ENCODE results near the gene PRDM7.

DNA sequence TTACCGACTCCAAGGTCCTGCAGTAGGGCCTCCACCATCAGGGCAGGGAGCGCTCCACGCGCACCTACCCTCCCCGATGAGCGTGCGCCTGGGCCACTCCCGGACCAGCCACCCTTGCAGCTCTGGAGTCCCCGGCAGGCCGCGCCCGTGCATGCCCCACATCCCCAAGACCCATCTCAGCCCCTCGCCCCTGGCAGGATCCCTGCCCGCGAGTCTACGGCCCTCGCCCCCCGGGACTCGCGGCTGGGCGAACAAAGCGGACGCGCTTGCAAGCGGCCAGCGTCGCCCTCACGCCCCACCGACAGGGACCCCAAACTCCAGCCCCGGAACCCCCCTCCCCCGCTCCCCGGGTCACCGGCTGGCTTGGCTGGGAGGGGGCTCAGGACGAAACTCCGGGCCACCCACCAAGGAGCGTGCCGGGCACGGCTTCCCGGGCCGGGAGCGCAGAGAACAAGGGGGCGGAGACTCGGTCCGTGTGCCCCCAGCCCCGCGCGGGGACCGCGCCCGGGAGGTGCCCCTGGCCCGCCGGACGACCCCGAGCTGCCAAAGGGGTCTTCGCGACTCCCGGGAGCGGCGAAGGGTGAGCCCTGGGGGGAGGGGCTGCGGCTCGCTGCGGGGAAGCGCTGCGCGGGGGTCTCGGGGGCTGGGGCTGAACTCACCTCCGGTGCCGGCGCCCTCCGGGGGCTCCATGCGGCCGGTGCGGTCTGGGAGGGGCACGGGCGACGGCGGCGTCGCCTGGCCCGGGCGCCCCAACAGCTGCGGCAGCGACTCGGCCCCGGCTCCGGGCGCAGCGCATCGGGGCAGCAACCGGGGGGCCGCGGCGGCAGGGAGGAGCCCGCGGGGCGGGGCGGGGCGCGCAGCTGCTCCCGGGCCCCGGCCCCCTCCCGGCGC, 58.2 kb downstream of the PRDM7 start, which contains the start of gene DBNDD1:
- TF ChIP-seq, protein P1, sequence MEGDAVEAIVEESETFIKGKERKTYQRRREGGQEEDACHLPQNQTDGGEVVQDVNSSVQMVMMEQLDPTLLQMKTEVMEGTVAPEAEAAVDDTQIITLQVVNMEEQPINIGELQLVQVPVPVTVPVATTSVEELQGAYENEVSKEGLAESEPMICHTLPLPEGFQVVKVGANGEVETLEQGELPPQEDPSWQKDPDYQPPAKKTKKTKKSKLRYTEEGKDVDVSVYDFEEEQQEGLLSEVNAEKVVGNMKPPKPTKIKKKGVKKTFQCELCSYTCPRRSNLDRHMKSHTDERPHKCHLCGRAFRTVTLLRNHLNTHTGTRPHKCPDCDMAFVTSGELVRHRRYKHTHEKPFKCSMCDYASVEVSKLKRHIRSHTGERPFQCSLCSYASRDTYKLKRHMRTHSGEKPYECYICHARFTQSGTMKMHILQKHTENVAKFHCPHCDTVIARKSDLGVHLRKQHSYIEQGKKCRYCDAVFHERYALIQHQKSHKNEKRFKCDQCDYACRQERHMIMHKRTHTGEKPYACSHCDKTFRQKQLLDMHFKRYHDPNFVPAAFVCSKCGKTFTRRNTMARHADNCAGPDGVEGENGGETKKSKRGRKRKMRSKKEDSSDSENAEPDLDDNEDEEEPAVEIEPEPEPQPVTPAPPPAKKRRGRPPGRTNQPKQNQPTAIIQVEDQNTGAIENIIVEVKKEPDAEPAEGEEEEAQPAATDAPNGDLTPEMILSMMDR (IDR thresholded peaks at IDR 0.05; ENCODE audit: low read length): no peak
- TF ChIP-seq EZH2 (IDR thresholded peaks at IDR 0.05; ENCODE audit: borderline replicate concordance, low read length): no peak
